ENCODE measurements around the gene SCGB2B2. TPM values are rescaled to one million over a fixed set of nuclear protein-coding genes. Genes with fewer than 3 reads are reported as not detected.
"Not testable (repeated sequence)": the region's sequence is repeated elsewhere in the genome, so short reads cannot be mapped to it uniquely, and the experiment has no call there.

Gene SCGB2B2
- total RNA-seq, 1 donor from 2014 or later: 0.15 TPM

GRCh38 chr19:34669305-34669704 is 7.7 kb downstream of the SCGB2B2 start:
- no peak for DNase-seq (ENCODE audit: low read depth)

- DNase-seq (ENCODE audit: low read depth): not testable (repeated sequence)
These were observed 8.3 kb downstream of the SCGB2B2 start for GRCh38 chr19:34668690-34669089.

- DNase-seq (ENCODE audit: low read depth): not testable (repeated sequence)
These were observed 8.8 kb downstream of the SCGB2B2 start for GRCh38 chr19:34668077-34668689.

GRCh38 chr19:34667349-34668076 is 9.4 kb downstream of the SCGB2B2 start:
- no peak for DNase-seq (ENCODE audit: low read depth)

- DNase-seq (ENCODE audit: low read depth): no peak
These were observed 10.0 kb downstream of the SCGB2B2 start for GRCh38 chr19:34666958-34667265.

GRCh38 chr19:34666200-34666957 is 10.6 kb downstream of the SCGB2B2 start:
- DNase-seq (ENCODE audit: low read depth): no peak

GRCh38 chr19:34665275-34665674 is 11.7 kb downstream of the SCGB2B2 start:
- DNase-seq (ENCODE audit: low read depth): not testable (repeated sequence)

- no peak for DNase-seq (ENCODE audit: low read depth)
These were observed 12.1 kb downstream of the SCGB2B2 start for GRCh38 chr19:34664870-34665269.

GRCh38 chr19:34664168-34664567 is 12.8 kb downstream of the SCGB2B2 start:
- DNase-seq (ENCODE audit: low read depth): no peak

- DNase-seq (ENCODE audit: low read depth): no peak
These were observed 14.0 kb downstream of the SCGB2B2 start for GRCh38 chr19:34662919-34663318.

- DNase-seq (ENCODE audit: low read depth): no peak
These were observed 15.6 kb downstream of the SCGB2B2 start for GRCh38 chr19:34661357-34661756.

- no peak for DNase-seq (ENCODE audit: low read depth)
These were observed 21.3 kb downstream of the SCGB2B2 start for GRCh38 chr19:34655651-34656050.

- no peak for DNase-seq (ENCODE audit: low read depth)
These were observed 22.2 kb downstream of the SCGB2B2 start for GRCh38 chr19:34654796-34655195.

- DNase-seq (ENCODE audit: low read depth): no peak
These were observed 25.2 kb downstream of the SCGB2B2 start for GRCh38 chr19:34651747-34652146.

- DNase-seq (ENCODE audit: low read depth): peak; percentile 35
These were observed 26.9 kb downstream of the SCGB2B2 start for GRCh38 chr19:34649886-34650543.

- DNase-seq (ENCODE audit: low read depth): no peak
These were observed 31.4 kb downstream of the SCGB2B2 start for GRCh38 chr19:34645551-34645950.

- no peak for DNase-seq (ENCODE audit: low read depth)
These were observed 31.9 kb downstream of the SCGB2B2 start for GRCh38 chr19:34644991-34645461.

GRCh38 chr19:34642241-34642640 is 34.7 kb downstream of the SCGB2B2 start:
- no peak for DNase-seq (ENCODE audit: low read depth)

GRCh38 chr19:34639491-34640085 is 37.4 kb downstream of the SCGB2B2 start:
- DNase-seq (ENCODE audit: low read depth): peak; percentile 35

GRCh38 chr19:34633802-34634201 is 43.2 kb downstream of the SCGB2B2 start:
- no peak for DNase-seq (ENCODE audit: low read depth)
